ENCODE results near the gene AOC1.

GRCh38 chr7:150855476-150856302, 3.4 kb downstream of the AOC1 start:
- TF ChIP-seq POLR2A (IDR thresholded peaks at IDR 0.05) (no peak), POLR2AphosphoS5 (IDR thresholded peaks at IDR 0.05; ENCODE audit: insufficient read depth in 1 of 2, low read depth in 1 of 2) (no peak)
- TF ChIP-seq, protein P1, sequence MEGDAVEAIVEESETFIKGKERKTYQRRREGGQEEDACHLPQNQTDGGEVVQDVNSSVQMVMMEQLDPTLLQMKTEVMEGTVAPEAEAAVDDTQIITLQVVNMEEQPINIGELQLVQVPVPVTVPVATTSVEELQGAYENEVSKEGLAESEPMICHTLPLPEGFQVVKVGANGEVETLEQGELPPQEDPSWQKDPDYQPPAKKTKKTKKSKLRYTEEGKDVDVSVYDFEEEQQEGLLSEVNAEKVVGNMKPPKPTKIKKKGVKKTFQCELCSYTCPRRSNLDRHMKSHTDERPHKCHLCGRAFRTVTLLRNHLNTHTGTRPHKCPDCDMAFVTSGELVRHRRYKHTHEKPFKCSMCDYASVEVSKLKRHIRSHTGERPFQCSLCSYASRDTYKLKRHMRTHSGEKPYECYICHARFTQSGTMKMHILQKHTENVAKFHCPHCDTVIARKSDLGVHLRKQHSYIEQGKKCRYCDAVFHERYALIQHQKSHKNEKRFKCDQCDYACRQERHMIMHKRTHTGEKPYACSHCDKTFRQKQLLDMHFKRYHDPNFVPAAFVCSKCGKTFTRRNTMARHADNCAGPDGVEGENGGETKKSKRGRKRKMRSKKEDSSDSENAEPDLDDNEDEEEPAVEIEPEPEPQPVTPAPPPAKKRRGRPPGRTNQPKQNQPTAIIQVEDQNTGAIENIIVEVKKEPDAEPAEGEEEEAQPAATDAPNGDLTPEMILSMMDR (IDR thresholded peaks at IDR 0.05), result no peak

Measured in vagina (tissue), 2 donors.